Calu3 (cell line): ENCODE measurements around the gene CHD9. TPM values are rescaled to one million over a fixed set of nuclear protein-coding genes. Genes with fewer than 3 reads are reported as not detected.

Experiments
- BruUV-seq: library from RNA; stranded (reverse); fragments of 400-500 nt; replicated peaks from 2 replicates; lab custom pipeline; 2021; lab: Mats Ljungman, UMichigan
- CTCF ChIA-PET: fragments of 300-600 bp; sonication (Branson Sonifier 250); formaldehyde crosslinking; loops from one replicate; lab custom pipeline; 2022; ENCODE audit warnings: antibody characterized with exemption; lab: Charles Lee
- DNase-seq: peaks from one replicate; pipeline ENCODE4 v3.0.0; 2022
- H3K27ac Mint-ChIP-seq: one replicate; pipeline ENCODE4 v1.8.0; 2022; ENCODE audit warnings: mixed read lengths; ENCODE audit not compliant: unreplicated experiment
- H3K27me3 Mint-ChIP-seq: one replicate; pipeline ENCODE4 v1.8.0; 2022; ENCODE audit warnings: mixed read lengths; ENCODE audit not compliant: unreplicated experiment
- H3K36me3 Mint-ChIP-seq: one replicate; pipeline ENCODE4 v1.8.0; 2022; ENCODE audit warnings: mild to moderate bottlenecking, moderate library complexity, mixed read lengths; ENCODE audit not compliant: insufficient read depth, unreplicated experiment
- H3K4me1 Mint-ChIP-seq: one replicate; pipeline ENCODE4 v1.8.0; 2022; ENCODE audit warnings: mild to moderate bottlenecking, low read depth, mixed read lengths; ENCODE audit not compliant: unreplicated experiment
- H3K4me3 Mint-ChIP-seq: one replicate; pipeline ENCODE4 v1.8.0; 2022; ENCODE audit warnings: mild to moderate bottlenecking, low read depth, moderate library complexity, mixed read lengths; ENCODE audit not compliant: unreplicated experiment
- H3K9me3 Mint-ChIP-seq: one replicate; pipeline ENCODE4 v1.8.0; 2022; ENCODE audit warnings: low read depth, mixed read lengths; ENCODE audit not compliant: unreplicated experiment
- intact Hi-C: fragments of 100-400 bp; cut with micrococcal nuclease; formaldehyde crosslinking; loops from one replicate; pipeline ENCODE4 v1.10.0; 2022; ENCODE audit not compliant: unreplicated experiment
- total RNA-seq: library from RNA; stranded (reverse); gene quantifications from 2 replicates; pipeline ENCODE4 v1.2.3, GENCODE V29; 2022
- TF ChIP-seq, protein P1 (sequence below): fragments of 200-600 bp; IDR thresholded peaks from one replicate; pipeline ENCODE4 v1.8.0; 2022; ENCODE audit warnings: antibody characterized with exemption; ENCODE audit not compliant: unreplicated experiment

The CHD9 gene
- total RNA-seq, 1 experiment from 2014 or later: 69.5 TPM

- peaks cover 24% of the 10 kb centered on the region for H3K4me1 Mint-ChIP-seq
- H3K9me3 Mint-ChIP-seq: no peaks in the 10 kb centered on the region
- CTCF ChIA-PET: no interaction called here
- no peak overlapping the region for H3K27ac Mint-ChIP-seq
- H3K36me3 Mint-ChIP-seq: no peaks in the 10 kb centered on the region
- H3K4me3 Mint-ChIP-seq: no peak overlapping the region
- intact Hi-C loops: no loop called here
- DNase-seq: no peak
- H3K27me3 Mint-ChIP-seq: no peaks in the 10 kb centered on the region
- TF ChIP-seq, protein P1, sequence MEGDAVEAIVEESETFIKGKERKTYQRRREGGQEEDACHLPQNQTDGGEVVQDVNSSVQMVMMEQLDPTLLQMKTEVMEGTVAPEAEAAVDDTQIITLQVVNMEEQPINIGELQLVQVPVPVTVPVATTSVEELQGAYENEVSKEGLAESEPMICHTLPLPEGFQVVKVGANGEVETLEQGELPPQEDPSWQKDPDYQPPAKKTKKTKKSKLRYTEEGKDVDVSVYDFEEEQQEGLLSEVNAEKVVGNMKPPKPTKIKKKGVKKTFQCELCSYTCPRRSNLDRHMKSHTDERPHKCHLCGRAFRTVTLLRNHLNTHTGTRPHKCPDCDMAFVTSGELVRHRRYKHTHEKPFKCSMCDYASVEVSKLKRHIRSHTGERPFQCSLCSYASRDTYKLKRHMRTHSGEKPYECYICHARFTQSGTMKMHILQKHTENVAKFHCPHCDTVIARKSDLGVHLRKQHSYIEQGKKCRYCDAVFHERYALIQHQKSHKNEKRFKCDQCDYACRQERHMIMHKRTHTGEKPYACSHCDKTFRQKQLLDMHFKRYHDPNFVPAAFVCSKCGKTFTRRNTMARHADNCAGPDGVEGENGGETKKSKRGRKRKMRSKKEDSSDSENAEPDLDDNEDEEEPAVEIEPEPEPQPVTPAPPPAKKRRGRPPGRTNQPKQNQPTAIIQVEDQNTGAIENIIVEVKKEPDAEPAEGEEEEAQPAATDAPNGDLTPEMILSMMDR: no peak
- no TSS peak for BruUV-seq
Measured at GRCh38 chr16:53090286-53090590, 35.4 kb downstream of the CHD9 start.

GRCh38 chr16:53090591-53091411 lies 36.0 kb downstream of the CHD9 start:
- H3K36me3 Mint-ChIP-seq: no peaks in the 10 kb centered on the region
- BruUV-seq: no TSS peak
- CTCF ChIA-PET: no interaction called here
- intact Hi-C loops: no loop called here
- DNase-seq: no peak
- TF ChIP-seq, protein P1: no peak
- H3K4me1 Mint-ChIP-seq: peaks cover 26% of the 10 kb centered on the region
- no peaks in the 10 kb centered on the region for H3K9me3 Mint-ChIP-seq
- no peaks in the 10 kb centered on the region for H3K27me3 Mint-ChIP-seq
- no peak overlapping the region for H3K4me3 Mint-ChIP-seq
- H3K27ac Mint-ChIP-seq: no peak overlapping the region

DNA sequence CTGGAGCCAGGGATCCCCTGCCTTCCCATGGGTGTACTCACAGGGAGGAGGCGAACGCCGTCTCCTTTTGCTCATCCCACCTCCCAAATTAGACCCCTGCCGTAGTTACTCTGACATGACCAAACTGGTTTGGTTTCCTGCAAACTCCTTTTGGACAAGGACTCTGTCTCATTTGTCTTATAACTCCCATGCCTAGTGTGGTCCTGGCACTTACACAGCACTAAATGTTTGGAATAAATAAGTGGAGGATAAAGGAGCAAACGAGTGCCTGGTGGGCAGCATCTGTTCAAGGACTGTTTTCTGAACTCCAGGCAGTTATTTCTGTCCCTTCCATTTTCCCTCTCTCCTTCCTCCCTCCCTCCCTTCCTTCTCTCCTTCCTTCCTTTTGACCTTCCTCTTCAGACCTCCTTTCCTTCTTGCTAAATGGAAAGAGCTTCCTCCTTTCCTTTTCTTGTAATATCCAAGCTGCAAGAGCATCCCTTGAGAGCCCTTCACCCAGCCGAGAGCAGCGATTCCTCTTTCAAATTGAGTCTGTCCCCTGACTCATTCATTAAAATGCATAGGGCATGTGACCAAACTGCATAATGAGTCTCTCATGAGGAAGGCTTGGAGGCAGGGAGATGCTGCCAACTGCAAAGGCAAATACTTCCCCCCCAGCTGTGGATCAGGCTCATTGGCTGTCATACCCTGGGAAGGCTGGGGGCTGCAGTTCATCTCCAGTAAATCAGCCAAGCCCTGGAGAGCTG lies 36.8 kb downstream of the CHD9 start:
- DNase-seq: no peak
- Mint-ChIP-seq H3K4me3 (no peak overlapping the region), H3K9me3 (no peaks in the 10 kb centered on the region), H3K27ac (no peak overlapping the region), H3K36me3 (no peaks in the 10 kb centered on the region), H3K4me1 (peaks cover 26% of the 10 kb centered on the region), H3K27me3 (no peaks in the 10 kb centered on the region)
- TF ChIP-seq, protein P1: no peak
- intact Hi-C loops: no loop called here
- BruUV-seq: no TSS peak
- CTCF ChIA-PET: no interaction called here

- TF ChIP-seq, protein P1: no peak
- Mint-ChIP-seq H3K4me3 (no peak overlapping the region), H3K27me3 (no peaks in the 10 kb centered on the region), H3K36me3 (no peaks in the 10 kb centered on the region), H3K27ac (no peak overlapping the region), H3K4me1 (peaks cover 30% of the 10 kb centered on the region), H3K9me3 (no peaks in the 10 kb centered on the region)
- CTCF ChIA-PET: no interaction called here
- intact Hi-C loops: no loop called here
- no peak for DNase-seq
- BruUV-seq: no TSS peak
Measured at GRCh38 chr16:53092284-53092683, 37.5 kb downstream of the CHD9 start.
